PC-3 (cell line): ENCODE measurements around the gene TRIM66. TPM values are rescaled to one million over a fixed set of nuclear protein-coding genes. Genes with fewer than 3 reads are reported as not detected.

ENCODE experiments used
- ATAC-seq: fragments of 200-7000 bp; cut with Tn5 transposase; 2 replicates; pipeline ENCODE4 v1.9.1; 2020; ENCODE audit warnings: mild to moderate bottlenecking, moderate library complexity
- BruUV-seq: library from RNA; stranded (reverse); fragments of 400-500 nt; replicated peaks from 2 replicates; lab custom pipeline; 2021; lab: Mats Ljungman, UMichigan
- CTCF ChIA-PET: fragments of 300-600 bp; sonication (Branson Sonifier 250); formaldehyde crosslinking; loops from one replicate; lab custom pipeline; 2022; ENCODE audit warnings: antibody characterized with exemption; lab: Charles Lee
- POLR2A ChIA-PET: fragments of 300-600 bp; sonication (Branson Sonifier 250); formaldehyde crosslinking; loops from one replicate; lab custom pipeline; 2022; ENCODE audit warnings: antibody characterized with exemption; ENCODE audit not compliant: unreplicated experiment; lab: Charles Lee
- DNase-seq: peaks from one replicate; pipeline ENCODE4 v3.0.0-alpha.2; 2015
- H2AFZ ChIP-seq: fragments of 300-600 bp; sonication (generic); 2 replicates; pipeline ENCODE4 v1.6.0; 2016; ENCODE audit warnings: antibody characterized with exemption, low read length
- H3F3A ChIP-seq: fragments of 300-600 bp; sonication (generic); one replicate; pipeline ENCODE4 v1.6.0; 2017; ENCODE audit warnings: antibody characterized with exemption, low read length, control low read depth, mild to moderate bottlenecking; ENCODE audit not compliant: unreplicated experiment
- H3K27ac ChIP-seq: fragments of 300-600 bp; sonication (generic); 2 replicates; pipeline ENCODE4 v1.5.1; 2016; ENCODE audit warnings: mild to moderate bottlenecking, low read length
- H3K27me3 ChIP-seq: fragments of 300-600 bp; sonication (generic); 2 replicates; pipeline ENCODE4 v1.6.1; 2016; ENCODE audit warnings: low read length, mixed read lengths
- H3K36me3 ChIP-seq: fragments of 300-600 bp; sonication (generic); 2 replicates; pipeline ENCODE4 v1.6.1; 2016; ENCODE audit warnings: low read depth, mixed run types, low read length, mixed read lengths
- H3K4me1 ChIP-seq: fragments of 300-600 bp; sonication (generic); 2 replicates; pipeline ENCODE4 v1.5.1; 2016; ENCODE audit warnings: low read length; ENCODE audit not compliant: insufficient read depth
- H3K4me2 ChIP-seq: fragments of 300-600 bp; sonication (generic); 2 replicates; pipeline ENCODE4 v1.6.0; 2016; ENCODE audit warnings: low read length
- H3K4me3 ChIP-seq: fragments of 300-600 bp; sonication (generic); 2 replicates; pipeline ENCODE4 v1.5.1; 2016; ENCODE audit warnings: mild to moderate bottlenecking, low read length, mixed read lengths
- H3K79me2 ChIP-seq: fragments of 300-600 bp; sonication (generic); 2 replicates; pipeline ENCODE4 v1.6.1; 2017; ENCODE audit warnings: low read length, mixed read lengths
- H3K9ac ChIP-seq: fragments of 300-600 bp; sonication (generic); 2 replicates; pipeline ENCODE4 v1.6.0; 2016; ENCODE audit warnings: mild to moderate bottlenecking, low read length
- H3K9me2 ChIP-seq: fragments of 300-600 bp; sonication (generic); replicated peaks from 2 replicates; pipeline ENCODE4 v1.6.1; 2016; ENCODE audit warnings: mixed run types, low read length, mixed read lengths
- H3K9me3 ChIP-seq: fragments of 300-600 bp; sonication (generic); 2 replicates; pipeline ENCODE4 v1.6.1; 2016; ENCODE audit warnings: low read length, mixed read lengths
- H4K20me1 ChIP-seq: fragments of 300-600 bp; sonication (generic); 2 replicates; pipeline ENCODE4 v1.6.1; 2016; ENCODE audit warnings: low read length, mixed read lengths
- CTCF ChIP-seq: fragments of 300-600 bp; sonication (generic); conservative IDR thresholded peaks from 2 replicates; pipeline ENCODE4 v1.5.1; 2017; ENCODE audit warnings: antibody characterized with exemption, low read depth, mild to moderate bottlenecking, low read length
- EZH2 ChIP-seq: fragments of 300-600 bp; sonication (generic); IDR thresholded peaks from one replicate; pipeline ENCODE4 v1.6.1; 2017; ENCODE audit warnings: antibody characterized with exemption, mild to moderate bottlenecking, low read length; ENCODE audit not compliant: unreplicated experiment
- EZH2phosphoT487 ChIP-seq: fragments of 300-600 bp; sonication (generic); IDR thresholded peaks from 2 replicates; pipeline ENCODE4 v1.6.1; 2018; ENCODE audit warnings: mild to moderate bottlenecking, antibody characterized with exemption, low read length, borderline replicate concordance
- intact Hi-C: fragments of 100-400 bp; cut with micrococcal nuclease; formaldehyde crosslinking; loops from 2 replicates; pipeline ENCODE4 v1.9.0; 2023
- total RNA-seq: library from RNA; depleted of rRNA; stranded (reverse); fragments of >200 nt; gene quantifications from 2 replicates; pipeline ENCODE4 v1.2.3, GENCODE V29; 2014

The TRIM66 gene
- total RNA-seq, 1 experiment from 2014 or later: 5.5 TPM

GRCh38 chr11:8624698-8625097, 57.8 kb downstream of the TRIM66 start:
- TF ChIP-seq CTCF (no peak), EZH2 (no peak), EZH2phosphoT487 (no peak)
- Histone ChIP-seq H3K4me2 (no peak overlapping the region), H3K9me2 (no peaks in the 10 kb centered on the region), H3F3A (no peaks in the 10 kb centered on the region), H3K79me2 (no peaks in the 10 kb centered on the region), H4K20me1 (no peaks in the 10 kb centered on the region), H3K36me3 (peaks cover 6% of the 10 kb centered on the region; the same call in 1 of the 2 replicates), H3K4me1 (no peaks in the 10 kb centered on the region), H3K9ac (no peak overlapping the region), H3K9me3 (no peaks in the 10 kb centered on the region), H3K4me3 (no peak overlapping the region), H2AFZ (no peak overlapping the region), H3K27ac (no peak overlapping the region), H3K27me3 (no peaks in the 10 kb centered on the region)
- ChIA-PET POLR2A (no interaction called here), CTCF (no interaction called here)
- no peak for ATAC-seq
- DNase-seq: no peak
- no TSS peak for BruUV-seq
- intact Hi-C loops: no loop called here

GRCh38 chr11:8621147-8621546, 61.3 kb downstream of the TRIM66 start:
- Histone ChIP-seq H3K27me3 (no peaks in the 10 kb centered on the region), H3K9me2 (no peaks in the 10 kb centered on the region), H3K9ac (no peak overlapping the region), H3K36me3 (peaks cover 6% of the 10 kb centered on the region; the same call in 1 of the 2 replicates), H3K9me3 (no peaks in the 10 kb centered on the region), H2AFZ (no peak overlapping the region), H3K4me3 (no peak overlapping the region), H3K79me2 (no peaks in the 10 kb centered on the region), H4K20me1 (no peaks in the 10 kb centered on the region), H3K4me2 (no peak overlapping the region), H3K4me1 (no peaks in the 10 kb centered on the region), H3K27ac (no peak overlapping the region), H3F3A (no peaks in the 10 kb centered on the region)
- TF ChIP-seq CTCF: no peak
- TF ChIP-seq EZH2phosphoT487: no peak
- no peak for TF ChIP-seq EZH2
- intact Hi-C loops: no loop called here
- ChIA-PET CTCF (no interaction called here), POLR2A (interaction anchor here (0.7 kb wide), 1 partner anchor 42 kb away, joined by 4 read pairs; no protein-coding TSS in a partner anchor)
- no TSS peak for BruUV-seq
- DNase-seq (no peak), ATAC-seq (no peak)

- no peak for DNase-seq
- TF ChIP-seq EZH2 (no peak), CTCF (no peak), EZH2phosphoT487 (no peak)
- POLR2A ChIA-PET: no interaction called here
- no TSS peak for BruUV-seq
- intact Hi-C loops: no loop called here
- ATAC-seq: no peak
- H3K36me3 ChIP-seq: no peaks in the 10 kb centered on the region
- no peaks in the 10 kb centered on the region for H3K27me3 ChIP-seq
- H3K9ac ChIP-seq: no peak overlapping the region
- H4K20me1 ChIP-seq: no peaks in the 10 kb centered on the region
- no peaks in the 10 kb centered on the region for H3F3A ChIP-seq
- H3K9me3 ChIP-seq: no peaks in the 10 kb centered on the region
- no peaks in the 10 kb centered on the region for H3K79me2 ChIP-seq
- no peaks in the 10 kb centered on the region for H3K9me2 ChIP-seq
- no peak overlapping the region for H3K4me2 ChIP-seq
- no peak overlapping the region for H3K4me3 ChIP-seq
- CTCF ChIA-PET: no interaction called here
- no peak overlapping the region for H3K27ac ChIP-seq
- H2AFZ ChIP-seq: no peak overlapping the region
- no peaks in the 10 kb centered on the region for H3K4me1 ChIP-seq
Measured at GRCh38 chr11:8617063-8617462, 65.4 kb downstream of the TRIM66 start.
